Measurements from ENCODE around the gene SNX17. TPM values are rescaled to one million over a fixed set of nuclear protein-coding genes. Genes with fewer than 3 reads are reported as not detected.

The SNX17 gene
- total and polyA plus RNA-seq, 2 of the 13 experiments (the other 11 are each of a cell fraction or from before 2014, with no cell fraction given): 75.0 to 109 TPM

DNA sequence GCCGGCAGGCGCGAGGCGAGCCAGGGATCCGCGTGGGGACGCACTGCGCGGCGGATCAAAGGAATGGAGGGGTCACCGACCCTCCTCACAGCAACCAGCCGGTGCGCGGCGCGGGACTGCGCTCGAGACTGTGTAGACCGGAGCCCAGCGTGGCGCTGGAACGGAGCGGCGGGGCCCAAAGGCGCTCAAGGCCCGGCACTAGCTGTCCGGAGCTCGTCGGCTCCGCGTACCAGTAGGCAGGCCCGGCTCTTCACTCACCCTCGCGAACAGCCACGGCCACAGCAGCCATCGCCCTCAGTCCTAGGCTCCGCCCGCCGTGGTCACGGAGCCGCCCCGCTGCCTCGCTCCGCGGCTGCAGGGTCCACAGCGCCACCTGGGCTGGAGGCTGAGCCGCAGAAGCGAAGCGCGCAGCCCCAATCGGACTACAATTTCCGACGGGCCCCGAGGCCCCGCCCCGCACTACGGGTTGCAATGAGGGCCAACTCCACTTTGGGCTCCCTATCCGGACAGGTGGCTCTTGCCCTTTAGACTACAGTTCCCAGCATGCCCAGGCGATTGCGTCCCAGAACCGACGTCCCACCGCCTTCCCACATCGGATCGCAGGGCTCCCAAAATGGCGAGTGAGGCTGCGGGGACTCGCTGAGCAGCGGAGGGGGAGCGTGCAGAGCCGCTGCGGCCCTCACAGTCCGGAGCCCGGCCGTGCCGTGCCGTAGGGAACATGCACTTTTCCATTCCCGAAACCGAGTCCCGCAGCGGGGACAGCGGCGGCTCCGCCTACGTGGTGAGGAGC is at the start of gene SNX17, which contains the start of gene EIF2B4 (continued):
- TF ChIP-seq SRF (IDR thresholded peaks at IDR 0.05; ENCODE audit: low read depth, low read length): peak; percentile 84

DNA sequence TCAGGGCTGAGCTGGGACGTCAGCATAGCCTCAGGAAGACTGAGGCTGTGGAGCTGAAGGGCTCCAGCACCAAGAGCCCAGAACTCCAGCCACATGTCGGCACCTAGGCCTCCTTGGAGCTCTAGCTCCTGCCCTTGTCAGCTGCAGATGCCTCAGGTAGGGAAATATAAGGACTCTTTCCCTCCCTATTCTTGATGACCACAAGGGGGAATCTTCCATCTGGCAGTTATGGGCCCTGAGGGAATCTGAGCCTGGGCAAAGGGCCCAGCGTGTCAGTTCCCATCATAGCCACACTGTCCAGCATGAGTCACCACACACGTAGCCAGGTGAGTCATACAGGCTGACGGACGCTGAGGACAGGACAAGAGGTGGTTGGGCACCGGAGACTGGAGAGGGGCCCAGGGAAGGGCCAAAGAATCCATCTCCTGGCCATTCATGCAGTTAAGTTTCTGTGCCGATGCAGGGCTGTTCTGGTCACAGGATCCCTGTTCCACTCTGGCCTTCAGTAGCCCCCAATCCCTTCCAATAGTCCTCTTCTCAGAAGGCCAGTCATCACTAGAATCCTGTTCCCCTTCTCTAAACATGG is 49.4 kb upstream of the SNX17 start:
- peak; percentile 95 for FAIRE-seq
- H3K9ac ChIP-seq (ENCODE audit: insufficient read depth, low read depth, low read length): peak overlapping the region; percentile 99
- TF ChIP-seq, protein P1, sequence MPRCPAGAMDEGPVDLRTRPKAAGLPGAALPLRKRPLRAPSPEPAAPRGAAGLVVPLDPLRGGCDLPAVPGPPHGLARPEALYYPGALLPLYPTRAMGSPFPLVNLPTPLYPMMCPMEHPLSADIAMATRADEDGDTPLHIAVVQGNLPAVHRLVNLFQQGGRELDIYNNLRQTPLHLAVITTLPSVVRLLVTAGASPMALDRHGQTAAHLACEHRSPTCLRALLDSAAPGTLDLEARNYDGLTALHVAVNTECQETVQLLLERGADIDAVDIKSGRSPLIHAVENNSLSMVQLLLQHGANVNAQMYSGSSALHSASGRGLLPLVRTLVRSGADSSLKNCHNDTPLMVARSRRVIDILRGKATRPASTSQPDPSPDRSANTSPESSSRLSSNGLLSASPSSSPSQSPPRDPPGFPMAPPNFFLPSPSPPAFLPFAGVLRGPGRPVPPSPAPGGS (CRISPR knock-in tag; IDR thresholded peaks at IDR 0.05): peak; percentile 84; the same call in 1 of the 2 replicates
- TF ChIP-seq ZNF792 (CRISPR knock-in tag; IDR thresholded peaks at IDR 0.05): peak; percentile 94
- TF ChIP-seq, protein P2, sequence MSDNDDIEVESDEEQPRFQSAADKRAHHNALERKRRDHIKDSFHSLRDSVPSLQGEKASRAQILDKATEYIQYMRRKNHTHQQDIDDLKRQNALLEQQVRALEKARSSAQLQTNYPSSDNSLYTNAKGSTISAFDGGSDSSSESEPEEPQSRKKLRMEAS (IDR thresholded peaks at IDR 0.05): peak; percentile 67
- TF ChIP-seq ZNF337 (CRISPR knock-in tag; IDR thresholded peaks at IDR 0.05; ENCODE audit: borderline replicate concordance, low read depth): peak; percentile 80; the same call in 1 of the 2 replicates
- peak; percentile 89 for TF ChIP-seq KDM2A (CRISPR knock-in tag; IDR thresholded peaks at IDR 0.05; ENCODE audit: borderline replicate concordance, low read depth)
- no peak for TF ChIP-seq KDM5A (IDR thresholded peaks at IDR 0.05; ENCODE audit: borderline replicate concordance, low read length)
- no peak for TF ChIP-seq ZNF567 (CRISPR knock-in tag; IDR thresholded peaks at IDR 0.05; ENCODE audit: borderline replicate concordance)
- peak; percentile 47; the same call in 1 of the 2 replicates for TF ChIP-seq BORCS8-MEF2B (CRISPR knock-in tag; IDR thresholded peaks at IDR 0.05)
- 0 out of 2 replicates have a peak, but pooled peaks have one; percentile 26 for TF ChIP-seq SOX13 (IDR thresholded peaks at IDR 0.05)
- peak in 1 of 2 experiments; percentile 64; a peak in 1 of 4 replicates for TF ChIP-seq SOX13 (CRISPR knock-in tag; conservative IDR thresholded peaks at IDR 0.05 in 1 of 2, IDR thresholded peaks at IDR 0.05 in 1 of 2)

More for the DNA sequence above, 49.4 kb upstream of the SNX17 start:
- Histone ChIP-seq H3K4me1 (ENCODE audit: insufficient read depth, low read length) (peaks cover 41% of the 10 kb centered on the region), H3K27ac (ENCODE audit: extremely low read length, insufficient read depth, low read length) (peak overlapping the region; percentile 91), H3K4me3 (replicated peaks in 1 of 3; ENCODE audit: insufficient read depth in 1 of 3, low read depth in 2 of 3, low read length in 3 of 3) (peak overlapping the region; percentile 82 to 86 (median 83)), H2AFZ (ENCODE audit: low read length) (no peak overlapping the region), H3K27me3 (ENCODE audit: control insufficient read depth in 1 of 2, insufficient read depth in 2 of 2, low read length in 2 of 2) (peaks cover 0 to 4% of the 10 kb centered on the region in 2 experiments; a peak in 1 of 5 replicates), H3K79me2 (ENCODE audit: insufficient read depth, low read length) (peaks cover 25% of the 10 kb centered on the region), H4K20me1 (ENCODE audit: insufficient read depth, low read length) (no peaks in the 10 kb centered on the region), H3K4me2 (ENCODE audit: low read depth, low read length) (peak overlapping the region; percentile 95), H3K36me3 (replicated peaks in 1 of 2; ENCODE audit: control insufficient read depth in 1 of 2, insufficient read depth in 2 of 2, low read length in 2 of 2) (peaks cover 0 to 7% of the 10 kb centered on the region in 2 experiments; a peak in 4 of 5 replicates), H3K9me3 (ENCODE audit: low read length) (no peaks in the 10 kb centered on the region)
- in situ Hi-C loops (cut with HindIII; ENCODE audit: extremely low pct_ligation_motif_present, low pct_unique_long_range_greater_than_20kb): loop anchor here (5.0 kb wide), 1 partner anchor 51 kb away; the partner anchor contains the start of genes EIF2B4 and SNX17
- DNase-seq (ENCODE audit: low spot score): peak; percentile 99
- peak; percentile 89 for ATAC-seq
- POLR2A ChIA-PET: interaction anchor here (0.6 to 5.0 kb wide), 12 partner anchors 9 to 124 kb away, joined by 3 to 73 read pairs (median 10); partner anchors contain the start of genes EIF2B4, GTF3C2, PPM1G and SNX17
- CTCF ChIA-PET (ENCODE audit: low intra/inter-chr PET ratio, low total read pairs): interaction anchor here (0.7 to 1.9 kb wide), 4 partner anchors 18 to 57 kb away, joined by 3 to 15 read pairs (median 6); partner anchors contain the start of genes EIF2B4 and SNX17
- 7% methylated on average over 8 of the region's 8 CpGs for WGBS (ENCODE audit: low lambda C conversion rate)
- intact Hi-C loops (cut with micrococcal nuclease; ENCODE audit: unreplicated experiment): loop anchor here (1.0 kb wide), 6 partner anchors 18 to 342 kb away; partner anchors contain the start of genes EIF2B4, GTF3C2, SLC4A1AP and SNX17
- no TSS peak for BruUV-seq (replicated peaks)

Data from HepG2 (cell line).